Measurements from ENCODE around the gene RBM42. TPM values are rescaled to one million over a fixed set of nuclear protein-coding genes. Genes with fewer than 3 reads are reported as not detected.

The RBM42 gene
- total and polyA plus RNA-seq, 9 of the 15 experiments (the other 6 are each of a cell fraction or from before 2014, with no cell fraction given): 5.7 to 149 (median 32.4) TPM

DNA sequence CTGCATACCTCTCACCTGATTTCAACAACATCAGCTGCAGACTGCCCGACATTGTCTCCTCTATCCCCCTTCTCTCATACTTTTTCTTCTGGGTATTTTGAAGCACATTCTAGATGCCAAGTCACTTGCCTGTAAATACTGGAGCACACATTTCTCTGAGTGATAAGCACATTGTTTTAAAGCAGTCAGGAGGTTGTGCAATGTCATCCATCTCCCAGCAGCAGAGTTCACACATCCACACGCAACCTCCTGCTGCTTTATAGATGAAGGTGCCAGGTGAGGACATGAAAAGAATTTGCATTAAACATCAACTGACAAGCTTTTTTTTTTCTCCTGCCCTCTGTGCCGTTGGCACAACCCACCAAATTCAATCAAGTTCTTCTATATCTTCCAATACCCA, 43.0 kb downstream of the RBM42 start (continued):
- TF ChIP-seq KAT2B (IDR thresholded peaks at IDR 0.05; ENCODE audit: low read depth, low read length) (no peak), MXI1 (IDR thresholded peaks at IDR 0.05; ENCODE audit: low read depth, low read length) (no peak), NCOA2 (IDR thresholded peaks at IDR 0.05; ENCODE audit: partially characterized antibody in 2 of 2) (no peak), ZNF12 (CRISPR knock-in tag; IDR thresholded peaks at IDR 0.05) (no peak), PCBP2 (IDR thresholded peaks at IDR 0.05; ENCODE audit: low read depth, low read length, poor library complexity, severe bottlenecking) (no peak), KDM1A (IDR thresholded peaks at IDR 0.05) (peak; percentile 83), THRAP3 (IDR thresholded peaks at IDR 0.05; ENCODE audit: borderline replicate concordance) (no peak), PURB (CRISPR knock-in tag; IDR thresholded peaks at IDR 0.05; ENCODE audit: low read depth) (no peak), ZBTB1 (CRISPR knock-in tag; IDR thresholded peaks at IDR 0.05; ENCODE audit: borderline replicate concordance, low read depth) (no peak), ZNF263 (CRISPR knock-in tag; IDR thresholded peaks at IDR 0.05; ENCODE audit: borderline replicate concordance) (no peak), STAT5A (IDR thresholded peaks at IDR 0.05; ENCODE audit: borderline replicate concordance, low read length) (peak; percentile 85), ZNF436 (CRISPR knock-in tag; IDR thresholded peaks at IDR 0.05) (no peak), FOXK1 (CRISPR knock-in tag; IDR thresholded peaks at IDR 0.05; ENCODE audit: borderline replicate concordance) (no peak), HMG20A (CRISPR knock-in tag; conservative IDR thresholded peaks at IDR 0.05) (no peak), EGR1 (conservative IDR thresholded peaks at IDR 0.05) (no peak), NCOA1 (IDR thresholded peaks at IDR 0.05; ENCODE audit: low read depth) (peak; percentile 80; the same call in 1 of the 2 replicates), HSF4 (CRISPR knock-in tag; IDR thresholded peaks at IDR 0.05; ENCODE audit: borderline replicate concordance) (no peak), ZKSCAN8 (CRISPR knock-in tag; IDR thresholded peaks at IDR 0.05) (no peak), KDM2B (CRISPR knock-in tag; IDR thresholded peaks at IDR 0.05) (no peak), ZNF79 (CRISPR knock-in tag; IDR thresholded peaks at IDR 0.05; ENCODE audit: low read depth) (no peak), RBM15 (IDR thresholded peaks at IDR 0.05; ENCODE audit: insufficient read depth, low read length) (no peak), U2AF2 (optimal IDR thresholded peaks at IDR 0.05; ENCODE audit: low read depth, low read length) (no peak), CSDE1 (IDR thresholded peaks at IDR 0.05) (no peak)
- TF ChIP-seq, protein P1, sequence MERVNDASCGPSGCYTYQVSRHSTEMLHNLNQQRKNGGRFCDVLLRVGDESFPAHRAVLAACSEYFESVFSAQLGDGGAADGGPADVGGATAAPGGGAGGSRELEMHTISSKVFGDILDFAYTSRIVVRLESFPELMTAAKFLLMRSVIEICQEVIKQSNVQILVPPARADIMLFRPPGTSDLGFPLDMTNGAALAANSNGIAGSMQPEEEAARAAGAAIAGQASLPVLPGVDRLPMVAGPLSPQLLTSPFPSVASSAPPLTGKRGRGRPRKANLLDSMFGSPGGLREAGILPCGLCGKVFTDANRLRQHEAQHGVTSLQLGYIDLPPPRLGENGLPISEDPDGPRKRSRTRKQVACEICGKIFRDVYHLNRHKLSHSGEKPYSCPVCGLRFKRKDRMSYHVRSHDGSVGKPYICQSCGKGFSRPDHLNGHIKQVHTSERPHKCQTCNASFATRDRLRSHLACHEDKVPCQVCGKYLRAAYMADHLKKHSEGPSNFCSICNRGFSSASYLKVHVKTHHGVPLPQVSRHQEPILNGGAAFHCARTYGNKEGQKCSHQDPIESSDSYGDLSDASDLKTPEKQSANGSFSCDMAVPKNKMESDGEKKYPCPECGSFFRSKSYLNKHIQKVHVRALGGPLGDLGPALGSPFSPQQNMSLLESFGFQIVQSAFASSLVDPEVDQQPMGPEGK (CRISPR knock-in tag; IDR thresholded peaks at IDR 0.05; ENCODE audit: borderline replicate concordance): no peak
- TF ChIP-seq, protein P2, sequence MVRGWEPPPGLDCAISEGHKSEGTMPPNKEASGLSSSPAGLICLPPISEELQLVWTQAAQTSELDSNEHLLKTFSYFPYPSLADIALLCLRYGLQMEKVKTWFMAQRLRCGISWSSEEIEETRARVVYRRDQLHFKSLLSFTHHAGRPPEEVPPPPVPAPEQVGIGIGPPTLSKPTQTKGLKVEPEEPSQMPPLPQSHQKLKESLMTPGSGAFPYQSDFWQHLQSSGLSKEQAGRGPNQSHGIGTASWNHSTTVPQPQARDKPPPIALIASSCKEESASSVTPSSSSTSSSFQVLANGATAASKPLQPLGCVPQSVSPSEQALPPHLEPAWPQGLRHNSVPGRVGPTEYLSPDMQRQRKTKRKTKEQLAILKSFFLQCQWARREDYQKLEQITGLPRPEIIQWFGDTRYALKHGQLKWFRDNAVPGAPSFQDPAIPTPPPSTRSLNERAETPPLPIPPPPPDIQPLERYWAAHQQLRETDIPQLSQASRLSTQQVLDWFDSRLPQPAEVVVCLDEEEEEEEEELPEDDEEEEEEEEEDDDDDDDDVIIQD (CRISPR knock-in tag; IDR thresholded peaks at IDR 0.05): no peak
- TF ChIP-seq, protein P3, sequence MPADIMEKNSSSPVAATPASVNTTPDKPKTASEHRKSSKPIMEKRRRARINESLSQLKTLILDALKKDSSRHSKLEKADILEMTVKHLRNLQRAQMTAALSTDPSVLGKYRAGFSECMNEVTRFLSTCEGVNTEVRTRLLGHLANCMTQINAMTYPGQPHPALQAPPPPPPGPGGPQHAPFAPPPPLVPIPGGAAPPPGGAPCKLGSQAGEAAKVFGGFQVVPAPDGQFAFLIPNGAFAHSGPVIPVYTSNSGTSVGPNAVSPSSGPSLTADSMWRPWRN (IDR thresholded peaks at IDR 0.05; ENCODE audit: low read depth): peak; percentile 41; the same call in 1 of the 2 replicates

Measured in K562 (cell line).